SK-N-SH (cell line): Measurements from ENCODE around the gene C17orf67. TPM values are rescaled to one million over a fixed set of nuclear protein-coding genes. Genes with fewer than 3 reads are reported as not detected.

Source experiments
- CTCF ChIA-PET: fragments of 300-600, 350-600 bp; formaldehyde crosslinking; extraction: SDS; loops from one replicate; lab custom pipeline; 2021; lab: Yijun Ruan, JAX
- POLR2A ChIA-PET: fragments of 350-600 bp; sonication (Branson Sonifier 250); formaldehyde crosslinking; extraction: SDS; loops from one replicate; lab custom pipeline; 2020; ENCODE audit warnings: antibody characterized with exemption, inconsistent platforms; lab: Yijun Ruan, JAX
- DNase-seq: peaks from one replicate; pipeline ENCODE4 v3.0.0; 2012
- H2AFZ ChIP-seq: fragments of 200-600 bp; sonication (generic); 2 replicates; pipeline ENCODE4 v1.8.1; 2016; ENCODE audit warnings: antibody characterized with exemption, mild to moderate bottlenecking, low read depth
- H3F3A ChIP-seq: fragments of 200-600 bp; sonication (generic); replicated peaks from 2 replicates; pipeline ENCODE3; 2016; ENCODE audit warnings: antibody characterized with exemption, mild to moderate bottlenecking; ENCODE audit not compliant: insufficient read depth
- H3K27ac ChIP-seq, 2 experiments: fragments of 200-500 bp in 1 of 2; fragments of 200-600 bp in 1 of 2; sonication (Bioruptor generic) in 1 of 2; sonication (generic), shearing (Covaris generic) in 1 of 2; 2 replicates each; pipeline versions ENCODE4 v1.5.1 to v1.6.1; 2014 to 2016; ENCODE audit warnings: low read depth in 2 of 2, inconsistent platforms in 1 of 2, low read length in 1 of 2, mild to moderate bottlenecking in 1 of 2, mixed read lengths in 1 of 2
- H3K27me3 ChIP-seq: fragments of 200-600 bp; sonication (generic), shearing (Covaris generic); 2 replicates; pipeline ENCODE4 v1.6.1; 2016; ENCODE audit warnings: mixed run types; ENCODE audit not compliant: insufficient read depth
- H3K36me3 ChIP-seq, 2 experiments: fragments of 200-500 bp in 1 of 2; fragments of 200-600 bp in 1 of 2; sonication (Bioruptor generic) in 1 of 2; sonication (generic) in 1 of 2; replicated peaks in 1 of 2; 2 replicates each; pipeline versions ENCODE3 to v1.5.1; 2014 to 2016; ENCODE audit warnings: low read length in 1 of 2, mild to moderate bottlenecking in 1 of 2; ENCODE audit not compliant: insufficient read depth in 2 of 2, control insufficient read depth in 1 of 2
- H3K4me1 ChIP-seq, 2 experiments: fragments of 200-500 bp in 1 of 2; fragments of 200-600 bp in 1 of 2; sonication (Bioruptor generic) in 1 of 2; sonication (generic), shearing (Covaris generic) in 1 of 2; 2 replicates each; pipeline versions ENCODE4 v1.5.1 to v1.6.1; 2014 to 2016; ENCODE audit warnings: low read depth in 1 of 2, low read length in 1 of 2, mixed run types in 1 of 2; ENCODE audit not compliant: insufficient read depth in 2 of 2, control insufficient read depth in 1 of 2
- H3K4me2 ChIP-seq: fragments of 200-600 bp; sonication (generic), shearing (Covaris generic); 2 replicates; pipeline ENCODE4 v1.6.1; 2017; ENCODE audit warnings: mixed run types
- H3K4me3 ChIP-seq, 2 experiments: fragments of 200-500 bp in 1 of 2; fragments of 200-600 bp in 1 of 2; sonication (Bioruptor generic) in 1 of 2; sonication (generic), shearing (Covaris generic) in 1 of 2; 2 replicates each; pipeline versions ENCODE4 v1.5.1 to v1.8.1; 2014 to 2016; ENCODE audit warnings: low read depth in 2 of 2, inconsistent platforms in 1 of 2, low read length in 1 of 2, mild to moderate bottlenecking in 1 of 2, mixed read lengths in 1 of 2, moderate library complexity in 1 of 2
- H3K79me2 ChIP-seq: fragments of 200-600 bp; sonication (generic); 2 replicates; pipeline ENCODE4 v1.8.1; 2017; ENCODE audit warnings: mild to moderate bottlenecking; ENCODE audit not compliant: insufficient read depth
- H3K9ac ChIP-seq: fragments of 200-600 bp; sonication (generic); 2 replicates; pipeline ENCODE4 v1.6.1; 2017; ENCODE audit warnings: mixed run types
- H3K9me2 ChIP-seq: fragments of 200-600 bp; sonication (generic); 2 replicates; pipeline ENCODE4 v1.6.1; 2017; ENCODE audit warnings: mixed run types
- H3K9me3 ChIP-seq: fragments of 200-600 bp; sonication (generic); 2 replicates; pipeline ENCODE4 v1.6.1; 2017; ENCODE audit warnings: mixed run types, mild to moderate bottlenecking, moderate library complexity
- H4K20me1 ChIP-seq: fragments of 200-600 bp; sonication (generic); 2 replicates; pipeline ENCODE4 v1.6.1; 2017; ENCODE audit warnings: mild to moderate bottlenecking, mixed run types; ENCODE audit not compliant: insufficient read depth
- ELF1 ChIP-seq: IDR thresholded peaks from 2 replicates; pipeline ENCODE4 v1.4.0; 2012
- FOXJ3 ChIP-seq: sonication (generic); formaldehyde crosslinking; IDR thresholded peaks from 2 replicates; pipeline ENCODE4 v1.5.1; 2020; ENCODE audit warnings: mild to moderate bottlenecking, missing genetic modification reagents
- FOXM1 ChIP-seq: IDR thresholded peaks from 2 replicates; pipeline ENCODE4 v1.4.0; 2012; ENCODE audit warnings: low read depth, mild to moderate bottlenecking
- GATA2 ChIP-seq: sonication (generic); formaldehyde crosslinking; IDR thresholded peaks from 2 replicates; pipeline ENCODE4 v1.5.0; 2020; ENCODE audit warnings: mild to moderate bottlenecking, missing genetic modification reagents
- MAX ChIP-seq: IDR thresholded peaks from 2 replicates; pipeline ENCODE4 v1.4.0; 2012; ENCODE audit warnings: low read depth
- MEF2A ChIP-seq: IDR thresholded peaks from 2 replicates; pipeline ENCODE4 v1.4.0; 2012; ENCODE audit warnings: low read depth, borderline replicate concordance
- MXI1 ChIP-seq: IDR thresholded peaks from 2 replicates; pipeline ENCODE4 v1.6.1; 2012; ENCODE audit warnings: mild to moderate bottlenecking, low read depth, low read length, improper control_type of control experiment
- POLR2AphosphoS5 ChIP-seq: IDR thresholded peaks from 2 replicates; pipeline ENCODE4 v1.6.1; 2012; ENCODE audit warnings: low read depth, low read length
- RFX5 ChIP-seq: IDR thresholded peaks from 2 replicates; pipeline ENCODE4 v1.6.1; 2012; ENCODE audit warnings: mild to moderate bottlenecking, improper control_type of control experiment, low read length
- RXRA ChIP-seq: IDR thresholded peaks from 2 replicates; pipeline ENCODE4 v1.4.0; 2012; ENCODE audit warnings: low read depth, mild to moderate bottlenecking, borderline replicate concordance
- SIN3A ChIP-seq: IDR thresholded peaks from 2 replicates; pipeline ENCODE4 v1.6.1; 2012; ENCODE audit warnings: low read depth, mild to moderate bottlenecking, low read length, moderate library complexity, borderline replicate concordance
- TAF1 ChIP-seq: IDR thresholded peaks from 2 replicates; pipeline ENCODE4 v1.6.1; 2012; ENCODE audit warnings: low read depth, mild to moderate bottlenecking, low read length, moderate library complexity, borderline replicate concordance
- TCF12 ChIP-seq: IDR thresholded peaks from 2 replicates; pipeline ENCODE4 v1.4.0; 2012
- USF1 ChIP-seq: IDR thresholded peaks from 2 replicates; pipeline ENCODE4 v1.4.0; 2012; ENCODE audit warnings: low read depth, borderline replicate concordance
- WGBS: methylation state at CpG from one replicate; pipeline ENCODE4 v1.1.6; 2017; ENCODE audit warnings: low lambda C conversion rate; 5-methylcytosine and 5-hydroxymethylcytosine counted together
- polyA plus RNA-seq, 3 experiments: library from polyadenylated mRNA; depleted of rRNA; stranded (reverse); fragments of >200 nt; gene quantifications; 2 replicates each; pipeline ENCODE4 v1.2.3, GENCODE V29; 2012
- TF ChIP-seq, protein P1 (sequence below): fragments of 200-600 bp; sonication (generic); IDR thresholded peaks from 2 replicates; pipeline ENCODE4 v1.6.1; 2017; ENCODE audit warnings: antibody characterized with exemption, mild to moderate bottlenecking, moderate library complexity
- TF ChIP-seq, protein P2 (sequence below): IDR thresholded peaks from 2 replicates; pipeline ENCODE4 v1.4.0; 2012; ENCODE audit warnings: low read depth, borderline replicate concordance

The C17orf67 gene
- polyA plus RNA-seq, 1 of the 3 experiments (the other 2 are of a cell fraction): 1.7 TPM

GRCh38 chr17:56880571-56880970, 46.9 kb upstream of the C17orf67 start:
- no peaks in the 10 kb centered on the region for H3K36me3 ChIP-seq
- DNase-seq: no peak
- H3K9ac ChIP-seq: no peak overlapping the region
- H3K4me1 ChIP-seq: no peaks in the 10 kb centered on the region
- no peaks in the 10 kb centered on the region for H3K9me3 ChIP-seq
- H3K79me2 ChIP-seq: no peaks in the 10 kb centered on the region
- H3K27ac ChIP-seq: no peak overlapping the region
- 84% methylated on average over 8 of the region's 8 CpGs for WGBS
- TF ChIP-seq ELF1 (no peak), POLR2AphosphoS5 (no peak), MEF2A (no peak), GATA2 (no peak), USF1 (no peak), SIN3A (no peak), TAF1 (no peak), MXI1 (no peak), RXRA (no peak), FOXM1 (no peak)
- no peak overlapping the region for H3K4me3 ChIP-seq
- no peak overlapping the region for H3K4me2 ChIP-seq
- POLR2A ChIA-PET: no interaction called here
- no peaks in the 10 kb centered on the region for H3K27me3 ChIP-seq
- no peaks in the 10 kb centered on the region for H3K9me2 ChIP-seq
- no peaks in the 10 kb centered on the region for H4K20me1 ChIP-seq
- no peak overlapping the region for H2AFZ ChIP-seq
- CTCF ChIA-PET: no interaction called here
- no peaks in the 10 kb centered on the region for H3F3A ChIP-seq

DNA sequence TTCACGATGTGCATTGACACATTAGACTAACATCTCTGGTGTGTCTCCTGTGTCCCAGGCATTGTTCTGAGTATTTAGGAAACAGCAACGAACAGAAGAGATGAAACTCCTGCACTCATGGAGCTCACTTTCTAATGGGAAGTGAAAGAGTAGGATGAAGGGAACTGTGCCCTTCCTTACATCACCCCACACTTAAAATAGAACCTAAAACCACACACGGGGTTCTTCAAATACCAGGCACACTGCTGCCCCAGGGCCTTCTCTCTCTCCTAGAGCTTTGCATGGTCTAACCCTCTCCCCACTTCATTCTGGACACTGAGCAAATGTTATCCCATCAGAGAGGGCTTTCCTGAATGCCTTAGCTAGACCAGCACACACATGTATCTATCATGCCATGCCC, 46.4 kb upstream of the C17orf67 start:
- H3K4me3 ChIP-seq: no peak overlapping the region
- no peaks in the 10 kb centered on the region for H3K9me3 ChIP-seq
- no peak overlapping the region for H2AFZ ChIP-seq
- CTCF ChIA-PET: interaction anchor here (1.1 kb wide), 1 partner anchor 100 kb away, joined by 3 read pairs; no protein-coding TSS in a partner anchor
- no peak overlapping the region for H3K4me2 ChIP-seq
- H3K27ac ChIP-seq: no peak overlapping the region
- TF ChIP-seq RFX5 (no peak), TCF12 (no peak)
- H3F3A ChIP-seq: no peaks in the 10 kb centered on the region
- H3K27me3 ChIP-seq: no peaks in the 10 kb centered on the region
- POLR2A ChIA-PET: no interaction called here
- H4K20me1 ChIP-seq: no peaks in the 10 kb centered on the region
- H3K79me2 ChIP-seq: no peaks in the 10 kb centered on the region
- H3K36me3 ChIP-seq: no peaks in the 10 kb centered on the region
- H3K9me2 ChIP-seq: no peaks in the 10 kb centered on the region
- H3K9ac ChIP-seq: no peak overlapping the region
- H3K4me1 ChIP-seq: no peaks in the 10 kb centered on the region
- DNase-seq: no peak
- 75% methylated on average over 3 of the region's 3 CpGs for WGBS

GRCh38 chr17:56879280-56879679, 45.6 kb upstream of the C17orf67 start:
- no peaks in the 10 kb centered on the region for H3K4me1 ChIP-seq
- no peak overlapping the region for H3K27ac ChIP-seq
- DNase-seq: no peak
- no peaks in the 10 kb centered on the region for H3K79me2 ChIP-seq
- H3K9me3 ChIP-seq: no peaks in the 10 kb centered on the region
- WGBS: 82% methylated on average over 7 of the region's 7 CpGs
- ChIA-PET CTCF (interaction anchor here (1.1 kb wide), 2 partner anchors 9 to 99 kb away, joined by 3 to 4 read pairs; no protein-coding TSS in a partner anchor), POLR2A (no interaction called here)
- TF ChIP-seq MAX (no peak), FOXJ3 (CRISPR knock-in tag) (no peak)
- TF ChIP-seq, protein P1, sequence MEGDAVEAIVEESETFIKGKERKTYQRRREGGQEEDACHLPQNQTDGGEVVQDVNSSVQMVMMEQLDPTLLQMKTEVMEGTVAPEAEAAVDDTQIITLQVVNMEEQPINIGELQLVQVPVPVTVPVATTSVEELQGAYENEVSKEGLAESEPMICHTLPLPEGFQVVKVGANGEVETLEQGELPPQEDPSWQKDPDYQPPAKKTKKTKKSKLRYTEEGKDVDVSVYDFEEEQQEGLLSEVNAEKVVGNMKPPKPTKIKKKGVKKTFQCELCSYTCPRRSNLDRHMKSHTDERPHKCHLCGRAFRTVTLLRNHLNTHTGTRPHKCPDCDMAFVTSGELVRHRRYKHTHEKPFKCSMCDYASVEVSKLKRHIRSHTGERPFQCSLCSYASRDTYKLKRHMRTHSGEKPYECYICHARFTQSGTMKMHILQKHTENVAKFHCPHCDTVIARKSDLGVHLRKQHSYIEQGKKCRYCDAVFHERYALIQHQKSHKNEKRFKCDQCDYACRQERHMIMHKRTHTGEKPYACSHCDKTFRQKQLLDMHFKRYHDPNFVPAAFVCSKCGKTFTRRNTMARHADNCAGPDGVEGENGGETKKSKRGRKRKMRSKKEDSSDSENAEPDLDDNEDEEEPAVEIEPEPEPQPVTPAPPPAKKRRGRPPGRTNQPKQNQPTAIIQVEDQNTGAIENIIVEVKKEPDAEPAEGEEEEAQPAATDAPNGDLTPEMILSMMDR: no peak
- TF ChIP-seq, protein P2, sequence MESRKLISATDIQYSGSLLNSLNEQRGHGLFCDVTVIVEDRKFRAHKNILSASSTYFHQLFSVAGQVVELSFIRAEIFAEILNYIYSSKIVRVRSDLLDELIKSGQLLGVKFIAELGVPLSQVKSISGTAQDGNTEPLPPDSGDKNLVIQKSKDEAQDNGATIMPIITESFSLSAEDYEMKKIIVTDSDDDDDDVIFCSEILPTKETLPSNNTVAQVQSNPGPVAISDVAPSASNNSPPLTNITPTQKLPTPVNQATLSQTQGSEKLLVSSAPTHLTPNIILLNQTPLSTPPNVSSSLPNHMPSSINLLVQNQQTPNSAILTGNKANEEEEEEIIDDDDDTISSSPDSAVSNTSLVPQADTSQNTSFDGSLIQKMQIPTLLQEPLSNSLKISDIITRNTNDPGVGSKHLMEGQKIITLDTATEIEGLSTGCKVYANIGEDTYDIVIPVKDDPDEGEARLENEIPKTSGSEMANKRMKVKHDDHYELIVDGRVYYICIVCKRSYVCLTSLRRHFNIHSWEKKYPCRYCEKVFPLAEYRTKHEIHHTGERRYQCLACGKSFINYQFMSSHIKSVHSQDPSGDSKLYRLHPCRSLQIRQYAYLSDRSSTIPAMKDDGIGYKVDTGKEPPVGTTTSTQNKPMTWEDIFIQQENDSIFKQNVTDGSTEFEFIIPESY: no peak
- H2AFZ ChIP-seq: no peak overlapping the region
- no peak overlapping the region for H3K4me2 ChIP-seq
- H3K9ac ChIP-seq: no peak overlapping the region
- H3K27me3 ChIP-seq: no peaks in the 10 kb centered on the region
- H4K20me1 ChIP-seq: no peaks in the 10 kb centered on the region
- no peaks in the 10 kb centered on the region for H3K9me2 ChIP-seq
- no peaks in the 10 kb centered on the region for H3K36me3 ChIP-seq
- H3F3A ChIP-seq: no peaks in the 10 kb centered on the region
- H3K4me3 ChIP-seq: no peak overlapping the region
